SH-SY5Y (cell line): Measurements from ENCODE around the gene SNUPN.

Source experiments
- GATA2 ChIP-seq: IDR thresholded peaks from 2 replicates; pipeline ENCODE4 v1.6.1; 2011; ENCODE audit warnings: mild to moderate bottlenecking, low read depth, low read length
- GATA3 ChIP-seq: IDR thresholded peaks from 2 replicates; pipeline ENCODE4 v1.6.1; 2011; ENCODE audit warnings: low read depth, mild to moderate bottlenecking, low read length, moderate library complexity

DNA sequence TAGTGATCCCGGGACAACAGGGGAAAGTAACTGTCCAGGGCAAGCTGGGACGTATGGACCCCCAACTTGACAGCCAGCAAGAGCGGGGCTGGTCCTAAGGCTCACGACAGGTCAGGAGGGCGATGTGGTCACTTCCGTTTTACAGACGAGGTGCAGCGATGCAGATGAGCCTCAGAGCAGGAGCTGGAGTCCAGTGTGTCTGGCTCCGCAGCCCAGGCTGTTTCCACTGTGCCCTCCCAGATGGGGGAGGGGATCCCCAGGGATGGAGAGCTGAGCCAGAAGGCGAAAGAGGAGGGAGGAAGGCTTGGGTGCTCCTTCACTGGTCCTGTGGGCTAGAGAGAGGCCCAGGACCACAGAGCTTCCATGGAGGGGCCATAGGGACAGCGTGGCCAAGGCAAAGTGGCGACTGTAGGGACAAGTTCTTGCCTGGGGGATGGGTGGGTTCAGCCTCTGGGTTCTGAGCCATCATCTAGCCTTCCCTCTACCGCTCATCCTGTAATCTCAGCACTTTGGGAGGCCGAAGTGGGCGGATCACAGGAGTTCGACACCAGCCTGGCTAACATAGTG lies 27.9 kb upstream of the SNUPN start:
- TF ChIP-seq GATA2 (no peak), GATA3 (no peak)
